Measurements from ENCODE around the gene MSI2. TPM values are rescaled to one million over a fixed set of nuclear protein-coding genes. Genes with fewer than 3 reads are reported as not detected.

Gene MSI2
- total RNA-seq, 1 experiment from 2014 or later, result 47.9 TPM

- DNase-seq (ENCODE audit: low spot score), result no peak
Measured at GRCh38 chr17:57316361-57316760, 60.0 kb downstream of the MSI2 start.

GRCh38 chr17:57317079-57317478 lies 60.8 kb downstream of the MSI2 start:
- DNase-seq (ENCODE audit: low spot score), result no peak

GRCh38 chr17:57318913-57319312 lies 62.6 kb downstream of the MSI2 start:
- DNase-seq (ENCODE audit: low spot score), result no peak

DNA sequence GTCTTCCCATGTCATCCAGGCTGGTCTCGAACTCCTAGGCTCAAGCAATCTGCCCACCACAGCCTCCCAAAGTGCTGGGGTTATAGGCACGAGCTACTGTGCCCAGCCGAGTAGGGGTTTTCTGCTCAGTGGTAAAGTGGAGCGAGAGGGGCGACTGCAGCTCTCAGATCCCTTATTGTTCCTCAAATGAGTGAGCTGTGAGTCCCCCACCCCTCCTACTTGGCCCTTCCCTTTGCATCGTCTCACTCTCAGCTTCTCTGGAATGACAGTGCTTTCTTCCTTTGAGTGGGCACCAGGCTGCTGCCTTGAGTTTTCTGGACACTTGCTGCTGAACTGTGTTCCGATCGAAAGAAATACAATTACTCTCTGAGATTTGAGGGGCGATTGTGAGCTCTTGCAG lies 63.5 kb downstream of the MSI2 start:
- no peak for DNase-seq (ENCODE audit: low spot score)

- DNase-seq (ENCODE audit: low spot score), result no peak
Measured at GRCh38 chr17:57323391-57323790, 67.1 kb downstream of the MSI2 start.

- no peak for DNase-seq (ENCODE audit: low spot score)
Measured at GRCh38 chr17:57324060-57324459, 67.7 kb downstream of the MSI2 start.

GRCh38 chr17:57324631-57325030 lies 68.3 kb downstream of the MSI2 start:
- no peak for DNase-seq (ENCODE audit: low spot score)

GRCh38 chr17:57326336-57326735 lies 70.0 kb downstream of the MSI2 start:
- DNase-seq (ENCODE audit: low spot score), result no peak

- DNase-seq (ENCODE audit: low spot score), result no peak
Measured at GRCh38 chr17:57326764-57327163, 70.4 kb downstream of the MSI2 start.

DNA sequence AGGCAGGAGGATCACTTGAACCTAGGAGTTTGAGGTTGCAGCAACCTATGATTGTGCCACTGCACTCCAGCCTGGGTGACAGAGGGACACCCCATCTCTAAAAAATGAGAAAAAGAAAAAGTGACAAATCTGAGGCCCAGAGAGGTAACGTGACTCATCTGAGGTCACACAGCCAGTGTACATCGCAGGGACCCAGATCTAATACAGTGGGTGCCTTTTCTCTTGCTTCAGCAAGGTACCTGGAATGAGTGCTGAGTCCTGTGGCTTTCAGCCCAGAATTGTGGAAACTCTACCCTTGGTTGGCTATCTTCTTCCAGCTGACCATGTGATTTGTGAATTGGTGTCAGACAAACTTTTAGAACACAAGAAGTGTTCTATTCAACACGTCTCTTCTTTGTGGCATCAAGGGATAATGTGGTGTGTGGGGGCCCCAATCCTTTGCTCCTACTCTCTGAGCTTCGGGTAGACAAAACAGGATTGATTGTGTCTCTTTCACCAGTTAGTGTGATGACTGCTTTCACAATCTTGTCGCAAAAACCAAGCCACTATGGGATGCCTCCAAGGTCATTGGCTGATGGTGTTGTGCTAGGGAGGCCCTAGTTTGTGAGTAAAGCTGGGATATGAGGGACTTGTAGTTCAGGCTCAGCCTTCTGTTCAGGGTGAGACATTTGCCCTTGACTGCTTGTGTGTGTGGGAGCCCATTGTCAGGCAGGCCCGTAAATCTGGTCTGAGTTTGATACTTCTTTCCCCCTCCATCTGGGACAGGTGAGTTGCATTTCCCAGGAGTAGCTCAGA lies 71.0 kb downstream of the MSI2 start:
- DNase-seq (ENCODE audit: low spot score), result no peak

DNA sequence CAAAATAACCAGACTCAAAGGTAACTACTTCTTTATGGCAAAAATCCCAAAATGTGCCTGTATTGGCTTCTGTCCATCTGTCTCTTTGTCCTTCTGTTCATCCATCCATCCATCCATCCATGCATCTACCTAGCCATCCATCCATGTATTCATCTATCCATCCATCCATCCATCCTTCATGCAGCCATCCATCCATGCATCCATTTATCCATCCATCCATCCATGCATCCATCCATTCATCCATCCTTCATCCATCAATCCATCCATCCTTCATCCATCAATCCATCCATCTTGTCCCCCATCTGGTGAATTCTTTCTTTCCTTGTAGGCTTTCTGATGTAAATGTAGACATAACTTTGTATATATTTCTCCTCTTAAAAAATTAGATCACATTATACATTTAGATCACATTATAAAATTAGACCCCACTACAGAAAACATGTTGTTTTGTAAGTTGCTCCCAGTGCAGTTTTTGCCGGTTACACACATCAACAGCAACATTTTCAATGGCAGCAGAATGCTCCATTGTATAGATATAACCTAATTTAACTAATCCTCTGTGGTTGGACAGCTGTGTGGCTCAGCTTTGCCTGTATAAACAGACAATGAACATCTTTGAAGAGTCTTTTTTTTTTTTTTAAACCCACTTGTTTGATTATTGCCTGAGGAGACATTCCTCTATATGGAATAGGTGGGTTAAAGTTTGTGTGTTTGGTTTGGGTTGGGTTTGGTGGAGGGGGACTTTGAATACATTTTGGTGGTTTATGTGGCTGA lies 72.0 kb downstream of the MSI2 start:
- DNase-seq (ENCODE audit: low spot score), result no peak

DNA sequence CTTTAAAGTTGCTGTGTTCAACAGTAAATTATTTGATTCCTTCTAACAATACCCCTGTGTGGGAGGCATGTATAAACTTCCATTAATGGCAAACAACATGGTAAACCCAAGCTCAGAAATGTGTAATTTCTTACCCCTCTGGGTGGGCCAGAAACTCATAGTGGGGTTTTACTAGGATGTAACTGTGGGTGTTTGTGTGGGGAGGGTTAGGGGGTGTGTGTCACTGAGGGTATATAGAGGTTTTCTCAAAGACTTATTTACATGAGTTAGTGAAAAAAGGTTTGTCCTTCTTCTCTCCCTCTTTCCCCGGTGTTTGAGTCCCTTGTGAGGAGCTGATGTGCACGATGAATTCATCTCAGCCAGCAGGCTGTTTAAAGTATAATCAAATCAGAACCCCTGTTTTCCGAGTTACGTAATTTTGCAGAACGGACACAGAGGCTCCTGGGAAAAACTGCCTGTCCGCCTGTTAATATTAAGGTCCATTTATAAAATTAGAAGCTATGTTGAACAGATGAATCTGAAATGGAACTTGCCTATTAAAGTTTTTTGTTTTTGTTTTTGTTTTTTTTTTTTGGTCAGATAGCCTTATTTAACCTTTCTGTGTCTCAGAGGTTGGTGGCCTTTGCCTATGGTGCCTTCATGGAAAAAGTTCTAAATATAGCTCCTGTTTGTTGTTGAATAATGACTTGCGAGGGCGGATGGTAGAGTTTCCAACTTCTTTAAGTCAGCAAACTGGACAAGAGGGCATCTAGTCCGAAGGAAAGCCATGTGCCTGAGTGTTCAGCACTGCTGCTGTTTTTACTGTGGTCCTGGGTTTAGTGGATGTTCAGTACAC lies 73.3 kb downstream of the MSI2 start:
- DNase-seq (ENCODE audit: low spot score), result no peak

DNA sequence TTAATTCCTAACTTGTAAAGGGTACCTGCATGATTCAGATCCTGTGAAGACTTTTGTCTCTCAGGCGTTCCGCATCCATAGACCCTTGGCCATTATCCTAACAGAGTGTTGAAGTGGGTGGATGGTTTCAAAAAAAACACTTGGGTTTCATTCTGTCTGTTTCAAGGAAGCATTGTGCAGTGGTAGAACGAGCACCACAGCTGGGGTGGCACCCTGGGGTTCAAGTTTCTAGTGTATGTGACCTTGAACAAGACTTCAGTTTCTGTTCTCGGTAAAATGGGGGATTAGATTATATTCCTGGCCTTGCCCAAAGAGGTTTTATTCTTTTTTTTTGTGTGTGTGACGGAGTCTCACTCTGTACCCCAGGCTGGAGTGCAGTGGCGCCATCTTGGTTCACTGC lies 74.3 kb downstream of the MSI2 start:
- DNase-seq (ENCODE audit: low spot score), result no peak

DNA sequence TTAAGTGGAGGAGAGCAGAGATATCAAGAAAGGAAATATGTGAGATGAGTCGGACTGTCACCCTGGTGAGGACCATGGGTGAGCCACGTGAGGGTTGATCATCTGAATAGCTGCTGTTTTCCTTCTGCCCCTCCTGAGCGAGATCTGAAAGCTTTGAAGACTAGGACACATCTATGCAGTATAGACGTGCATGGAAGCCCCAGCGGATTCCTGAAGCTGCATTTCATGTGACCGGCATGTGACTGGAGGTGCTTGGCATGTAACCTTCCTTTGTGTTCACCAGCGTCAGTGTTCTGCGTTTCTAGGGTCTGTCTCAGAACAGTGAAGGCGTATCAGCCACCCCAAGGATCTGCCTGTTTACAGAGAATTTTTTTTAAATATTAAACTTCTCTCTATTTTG lies 75.1 kb downstream of the MSI2 start:
- DNase-seq (ENCODE audit: low spot score), result no peak

GRCh38 chr17:57332501-57332900 lies 76.2 kb downstream of the MSI2 start:
- DNase-seq (ENCODE audit: low spot score), result no peak

DNA sequence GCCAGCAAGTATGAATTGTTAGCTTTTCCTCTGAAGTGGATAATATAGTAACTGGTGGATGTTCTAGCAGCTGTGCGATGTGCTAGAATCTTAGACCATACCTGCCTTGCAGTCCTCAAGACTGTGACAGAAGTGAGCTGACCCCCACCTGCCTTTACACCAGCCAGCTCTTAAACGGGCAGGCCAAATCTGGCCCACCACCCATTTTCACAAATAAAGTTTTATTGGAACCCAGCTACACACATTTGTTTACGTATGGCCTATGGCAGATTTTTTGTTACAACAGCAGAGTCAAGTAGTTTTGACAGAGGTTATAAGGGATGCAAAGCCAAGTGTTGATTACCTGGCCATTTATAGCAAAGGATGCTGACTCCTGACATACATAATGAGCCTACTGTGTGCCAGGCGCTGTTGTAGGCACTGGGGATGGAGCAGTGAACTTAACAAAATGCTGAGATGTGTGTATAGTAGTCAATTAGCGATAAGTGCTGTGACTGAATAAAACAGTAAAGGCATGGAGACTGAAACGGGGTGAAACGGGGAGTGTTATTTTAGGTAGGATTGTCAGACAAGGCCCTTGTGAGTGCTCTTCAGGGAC lies 79.0 kb downstream of the MSI2 start:
- DNase-seq (ENCODE audit: low spot score), result no peak

GRCh38 chr17:57337390-57337789 lies 81.1 kb downstream of the MSI2 start:
- no peak for DNase-seq (ENCODE audit: low spot score)

DNA sequence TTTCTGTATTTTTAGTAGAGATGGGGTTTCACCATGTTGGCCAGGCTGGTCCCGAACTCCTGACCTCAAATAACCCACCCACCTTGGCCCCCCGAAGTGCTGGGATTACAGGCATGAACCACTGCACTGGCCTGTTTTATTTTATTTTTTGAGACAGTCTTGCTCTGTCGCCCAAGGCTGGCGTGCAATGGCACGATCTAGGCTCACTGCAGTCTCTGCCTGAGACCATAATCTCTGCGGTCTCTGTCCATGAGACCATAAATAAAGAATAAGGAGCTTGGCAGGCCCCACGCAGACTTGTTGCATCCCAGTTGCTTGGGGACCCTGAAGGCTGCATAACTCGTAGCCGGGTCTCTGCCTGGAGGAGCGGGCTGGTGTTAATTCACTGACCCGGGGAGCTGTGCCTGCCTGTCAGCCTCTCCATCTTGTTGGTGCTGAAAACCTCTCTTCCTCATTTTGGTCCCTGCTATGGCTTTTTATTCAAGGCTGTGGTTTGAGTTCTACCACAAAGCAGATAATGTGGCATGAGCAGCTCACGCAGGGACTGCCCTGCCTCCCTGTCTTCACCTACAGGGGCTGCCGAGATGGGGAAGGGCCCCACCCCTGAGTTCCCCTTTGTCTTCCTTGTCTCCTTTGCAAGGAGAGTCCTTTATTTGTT lies 82.1 kb downstream of the MSI2 start:
- DNase-seq (ENCODE audit: low spot score), result no peak

- no peak for DNase-seq (ENCODE audit: low spot score)
Measured at GRCh38 chr17:57340160-57340981, 84.0 kb downstream of the MSI2 start.
